ENCODE measurements around the gene CHRNB1.
A peak's percentile ranks its signal among the peaks of the same experiment; 100 is the strongest.

The CHRNB1 gene

GRCh38 chr17:7486181-7486580 is 41.3 kb downstream of the CHRNB1 start:
- no peak for DNase-seq

GRCh38 chr17:7490144-7490543 is 45.3 kb downstream of the CHRNB1 start:
- DNase-seq: no peak

GRCh38 chr17:7491583-7491982 is 46.7 kb downstream of the CHRNB1 start:
- no peak for DNase-seq

- DNase-seq: no peak
These were observed 49.1 kb downstream of the CHRNB1 start for GRCh38 chr17:7493941-7494340.

- DNase-seq: no peak
These were observed 51.1 kb downstream of the CHRNB1 start for GRCh38 chr17:7495906-7496434.

GRCh38 chr17:7496470-7497183 is 51.8 kb downstream of the CHRNB1 start:
- no peak for DNase-seq

- no peak for DNase-seq
These were observed 52.4 kb downstream of the CHRNB1 start for GRCh38 chr17:7497228-7497627.

GRCh38 chr17:7497636-7498035 is 52.8 kb downstream of the CHRNB1 start:
- DNase-seq: no peak

GRCh38 chr17:7499161-7499560 is 54.3 kb downstream of the CHRNB1 start:
- DNase-seq: no peak

- DNase-seq: no peak
These were observed 56.9 kb downstream of the CHRNB1 start for GRCh38 chr17:7501729-7502128.

- DNase-seq: no peak
These were observed 57.4 kb downstream of the CHRNB1 start for GRCh38 chr17:7502171-7502847.

GRCh38 chr17:7502987-7503386 is 58.1 kb downstream of the CHRNB1 start:
- peak; percentile 47 for DNase-seq

- DNase-seq: no peak
These were observed 58.7 kb downstream of the CHRNB1 start for GRCh38 chr17:7503521-7503920.
